Bone marrow (tissue), 2 donors: ENCODE measurements around the gene SLC38A7.
A peak's percentile ranks its signal among the peaks of the same experiment; 100 is the strongest.
"Not testable (repeated sequence)": the region's sequence is repeated elsewhere in the genome, so short reads cannot be mapped to it uniquely, and the experiment has no call there.

Experiments used
- DNase-seq, 2 donors: peaks; one replicate each; lab custom pipeline; 2025; lab: John Stamatoyannopoulos, UW

The SLC38A7 gene

GRCh38 chr16:58684354-58685083 is at the start of gene SLC38A7:
TSS of gene SLC38A7 (minus strand) at chr16:58684770. CDS start at chr16:58680126, 4,644 bp downstream.
- DNase-seq, result peak; percentile 20 to 21

- DNase-seq, result peak; percentile 54 to 74
These were observed 49.3 kb upstream of the SLC38A7 start, which contains the start of gene GOT2 for GRCh38 chr16:58733671-58734458. TSS of gene GOT2 (minus strand) at chr16:58734316. CDS start at chr16:58734228, 88 bp downstream.

GRCh38 chr16:58733248-58733670 is 48.7 kb upstream of the SLC38A7 start:
- no peak for DNase-seq

GRCh38 chr16:58732545-58733247 is 48.1 kb upstream of the SLC38A7 start:
- no peak for DNase-seq

- DNase-seq, result no peak
These were observed 46.3 kb upstream of the SLC38A7 start for GRCh38 chr16:58730724-58731370.

GRCh38 chr16:58727796-58728568 is 43.4 kb upstream of the SLC38A7 start:
- no peak for DNase-seq

- DNase-seq, result no peak
These were observed 42.6 kb upstream of the SLC38A7 start for GRCh38 chr16:58727028-58727781.

GRCh38 chr16:58723109-58723508 is 38.5 kb upstream of the SLC38A7 start:
- DNase-seq, result no peak

GRCh38 chr16:58717994-58718393 is 33.4 kb upstream of the SLC38A7 start:
- no peak for DNase-seq

GRCh38 chr16:58716468-58716867 is 31.9 kb upstream of the SLC38A7 start:
- DNase-seq, result no peak

GRCh38 chr16:58713742-58714141 is 29.2 kb upstream of the SLC38A7 start:
- DNase-seq, result no peak

GRCh38 chr16:58709333-58709732 is 24.8 kb upstream of the SLC38A7 start:
- DNase-seq, result no peak

GRCh38 chr16:58699151-58699550 is 14.6 kb upstream of the SLC38A7 start:
- DNase-seq, result no peak

- no peak for DNase-seq
These were observed 10.8 kb upstream of the SLC38A7 start for GRCh38 chr16:58695368-58695767.

GRCh38 chr16:58692450-58692849 is 7.9 kb upstream of the SLC38A7 start:
- DNase-seq, result no peak

- not testable (repeated sequence) for DNase-seq
These were observed 2.6 kb upstream of the SLC38A7 start for GRCh38 chr16:58686985-58687706.

- no peak for DNase-seq
These were observed 497 bp upstream of the SLC38A7 start for GRCh38 chr16:58685084-58685449.

GRCh38 chr16:58684001-58684353 is 593 bp downstream of the SLC38A7 start:
- no peak for DNase-seq

GRCh38 chr16:58679763-58680162 is 4.8 kb downstream of the SLC38A7 start:
- DNase-seq, result no peak

- DNase-seq, result no peak
These were observed 5.9 kb downstream of the SLC38A7 start for GRCh38 chr16:58678716-58679115.
